Measurements from ENCODE around the gene TUBD1.
"Not testable (repeated sequence)": the region's sequence is repeated elsewhere in the genome, so short reads cannot be mapped to it uniquely, and the experiment has no call there.

The TUBD1 gene

DNA sequence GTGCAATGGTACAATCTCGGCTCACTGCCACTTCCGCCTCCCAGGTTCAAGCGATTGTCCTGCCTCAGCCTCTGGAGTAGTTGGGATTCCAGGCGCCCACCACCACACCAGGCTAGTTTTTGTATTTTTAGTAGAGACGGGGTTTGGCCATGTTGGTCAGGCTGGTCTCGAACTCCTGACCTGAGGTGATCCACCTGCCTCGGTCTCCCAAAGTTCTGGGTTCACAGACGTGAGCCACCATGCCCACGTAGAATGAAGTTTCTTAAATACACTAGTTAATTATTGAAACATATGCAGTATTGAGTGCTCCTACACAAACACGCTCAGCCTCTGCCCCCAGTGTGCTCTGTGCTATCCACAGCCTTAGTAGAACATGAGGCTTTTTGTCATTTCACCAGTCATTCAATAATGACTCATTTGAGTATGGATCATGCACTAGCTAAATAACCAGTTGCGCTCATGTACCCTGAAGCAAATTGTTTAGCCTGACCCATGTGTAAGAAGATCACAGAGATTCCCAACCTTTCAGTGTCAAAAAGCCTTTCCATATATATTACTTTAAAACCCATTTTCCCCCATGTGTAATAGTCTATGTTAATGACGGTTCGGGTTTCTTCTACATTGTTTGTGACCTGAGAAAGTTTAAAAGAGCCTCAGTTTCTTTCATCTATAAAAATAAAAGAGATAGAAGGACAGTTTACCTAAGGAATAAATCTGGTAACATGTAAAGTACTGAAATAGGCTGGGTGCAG lies 49.7 kb downstream of the TUBD1 start:
- DNase-seq, result no peak

DNA sequence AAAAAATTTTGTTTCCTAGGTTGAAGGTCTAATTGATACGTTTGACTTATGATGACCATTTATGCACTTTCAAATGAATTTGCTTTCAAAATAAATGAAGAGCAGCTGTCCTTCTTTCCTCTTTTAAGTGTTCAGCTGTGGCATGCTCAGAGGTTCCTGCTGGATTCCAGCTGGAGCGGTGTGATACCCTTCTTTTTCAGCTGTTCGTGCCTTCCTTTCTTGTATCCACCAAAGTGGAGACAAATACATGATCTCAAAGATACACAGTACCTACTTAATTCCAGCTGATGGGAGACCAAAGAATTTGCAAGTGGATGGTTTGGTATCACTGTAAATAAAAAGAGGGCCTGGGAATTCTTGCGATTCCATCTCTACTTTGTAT lies 50.9 kb downstream of the TUBD1 start:
- not testable (repeated sequence) for DNase-seq

DNA sequence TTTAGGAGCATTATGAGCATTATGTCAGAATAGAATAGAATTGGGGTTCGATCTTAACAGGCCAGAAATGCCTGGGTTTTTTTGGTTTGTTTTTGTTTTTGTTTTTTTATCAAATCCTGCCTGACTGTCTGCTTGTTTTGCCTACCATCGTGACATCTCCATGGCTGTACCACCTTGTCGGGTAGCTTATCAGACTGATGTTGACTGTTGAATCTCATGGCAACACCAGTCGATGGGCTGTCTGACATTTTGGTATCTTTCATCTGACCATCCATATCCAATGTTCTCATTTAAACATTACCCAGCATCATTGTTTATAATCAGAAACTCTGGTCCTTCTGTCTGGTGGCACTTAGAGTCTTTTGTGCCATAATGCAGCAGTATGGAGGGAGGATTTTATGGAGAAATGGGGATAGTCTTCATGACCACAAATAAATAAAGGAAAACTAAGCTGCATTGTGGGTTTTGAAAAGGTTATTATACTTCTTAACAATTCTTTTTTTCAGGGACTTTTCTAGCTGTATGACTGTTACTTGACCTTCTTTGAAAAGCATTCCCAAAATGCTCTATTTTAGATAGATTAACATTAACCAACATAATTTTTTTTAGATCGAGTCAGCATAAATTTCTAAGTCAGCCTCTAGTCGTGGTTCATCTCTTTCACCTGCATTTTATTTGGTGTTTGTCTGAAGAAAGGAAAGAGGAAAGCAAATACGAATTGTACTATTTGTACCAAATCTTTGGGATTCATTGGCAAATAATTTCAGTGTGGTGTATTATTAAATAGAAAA lies 51.5 kb downstream of the TUBD1 start:
- DNase-seq, result not testable (repeated sequence)

DNA sequence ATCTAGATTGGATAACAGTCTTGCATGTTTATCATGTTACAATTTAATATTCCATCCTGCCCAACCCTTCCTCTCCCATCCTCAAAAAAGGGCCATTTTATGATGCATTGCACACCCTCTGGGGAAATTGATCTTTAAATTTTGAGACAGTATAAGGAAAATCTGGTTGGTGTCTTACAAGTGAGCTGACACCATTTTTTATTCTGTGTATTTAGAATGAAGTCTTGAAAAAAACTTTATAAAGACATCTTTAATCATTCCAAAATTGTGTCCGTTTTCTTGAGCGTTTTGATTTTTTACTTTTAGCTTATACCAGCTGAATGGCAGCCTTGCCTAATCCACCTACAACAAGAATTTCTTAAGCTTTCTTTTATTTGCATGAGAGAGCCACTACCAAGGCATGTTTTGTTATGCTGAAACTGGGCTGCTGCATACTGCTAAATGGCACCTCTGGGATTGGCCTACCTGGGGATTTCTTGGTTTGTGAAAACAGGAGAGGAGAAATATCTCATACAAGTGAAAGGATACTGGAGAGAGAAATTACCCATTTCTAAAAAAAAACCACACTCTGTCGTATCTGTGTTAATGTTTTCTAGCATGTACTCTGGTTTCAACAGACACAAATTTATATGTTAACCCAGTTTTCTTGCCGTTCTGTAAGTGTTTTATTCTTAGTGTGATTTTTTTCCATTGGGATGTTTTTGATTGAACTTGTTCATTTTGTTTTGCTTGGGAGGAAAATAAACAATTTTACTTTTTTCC lies 52.2 kb downstream of the TUBD1 start:
- no peak for DNase-seq

DNA sequence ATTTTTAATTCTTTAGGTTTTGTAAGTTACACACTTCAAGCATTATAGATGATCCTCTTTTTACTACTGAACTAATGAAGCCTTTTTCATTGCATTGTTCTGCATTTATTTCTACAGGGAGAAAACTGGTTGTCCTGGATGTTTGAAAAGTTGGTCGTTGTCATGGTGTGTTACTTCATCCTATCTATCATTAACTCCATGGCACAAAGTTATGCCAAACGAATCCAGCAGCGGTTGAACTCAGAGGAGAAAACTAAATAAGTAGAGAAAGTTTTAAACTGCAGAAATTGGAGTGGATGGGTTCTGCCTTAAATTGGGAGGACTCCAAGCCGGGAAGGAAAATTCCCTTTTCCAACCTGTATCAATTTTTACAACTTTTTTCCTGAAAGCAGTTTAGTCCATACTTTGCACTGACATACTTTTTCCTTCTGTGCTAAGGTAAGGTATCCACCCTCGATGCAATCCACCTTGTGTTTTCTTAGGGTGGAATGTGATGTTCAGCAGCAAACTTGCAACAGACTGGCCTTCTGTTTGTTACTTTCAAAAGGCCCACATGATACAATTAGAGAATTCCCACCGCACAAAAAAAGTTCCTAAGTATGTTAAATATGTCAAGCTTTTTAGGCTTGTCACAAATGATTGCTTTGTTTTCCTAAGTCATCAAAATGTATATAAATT lies 53.0 kb downstream of the TUBD1 start:
- DNase-seq, result no peak

DNA sequence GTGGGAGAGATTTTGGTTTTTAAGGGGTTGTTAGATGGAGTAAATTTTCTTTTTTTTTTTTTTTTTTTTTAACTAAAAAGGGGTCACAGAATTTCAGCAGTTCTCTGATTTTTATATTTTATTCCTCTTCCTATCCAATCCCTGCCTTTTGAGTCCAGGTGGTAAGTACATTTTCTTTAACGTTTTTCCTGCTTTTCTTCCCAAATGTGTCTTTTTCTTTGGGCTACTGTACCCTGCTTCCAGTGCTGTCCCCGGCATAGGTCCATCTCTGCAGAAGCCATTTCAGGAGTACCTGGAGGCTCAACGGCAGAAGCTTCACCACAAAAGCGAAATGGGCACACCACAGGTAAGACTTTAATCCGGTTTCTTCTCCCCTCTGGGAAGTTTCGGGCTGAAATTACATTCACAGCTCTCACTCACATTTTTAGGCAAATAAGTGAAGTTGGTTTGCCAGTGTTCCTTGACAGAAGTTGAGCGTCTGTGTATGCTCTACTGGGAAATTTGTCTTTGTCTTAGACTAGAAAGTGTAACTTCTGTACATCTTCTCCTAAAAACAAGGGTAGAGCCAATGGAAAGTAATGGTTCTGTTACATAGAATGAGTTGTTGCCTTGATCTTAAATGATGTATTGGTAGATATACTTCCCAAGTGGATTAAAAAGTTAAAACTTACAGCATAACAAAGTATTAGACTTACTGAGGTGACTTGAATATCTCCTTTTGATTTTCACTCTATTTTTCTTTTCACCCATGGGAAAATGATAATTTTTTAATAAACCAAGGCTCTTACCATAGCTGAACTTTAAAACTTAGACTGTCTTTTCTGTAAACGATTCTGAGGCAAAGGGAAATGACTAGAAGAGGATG lies 54.5 kb downstream of the TUBD1 start:
- DNase-seq, result no peak

DNA sequence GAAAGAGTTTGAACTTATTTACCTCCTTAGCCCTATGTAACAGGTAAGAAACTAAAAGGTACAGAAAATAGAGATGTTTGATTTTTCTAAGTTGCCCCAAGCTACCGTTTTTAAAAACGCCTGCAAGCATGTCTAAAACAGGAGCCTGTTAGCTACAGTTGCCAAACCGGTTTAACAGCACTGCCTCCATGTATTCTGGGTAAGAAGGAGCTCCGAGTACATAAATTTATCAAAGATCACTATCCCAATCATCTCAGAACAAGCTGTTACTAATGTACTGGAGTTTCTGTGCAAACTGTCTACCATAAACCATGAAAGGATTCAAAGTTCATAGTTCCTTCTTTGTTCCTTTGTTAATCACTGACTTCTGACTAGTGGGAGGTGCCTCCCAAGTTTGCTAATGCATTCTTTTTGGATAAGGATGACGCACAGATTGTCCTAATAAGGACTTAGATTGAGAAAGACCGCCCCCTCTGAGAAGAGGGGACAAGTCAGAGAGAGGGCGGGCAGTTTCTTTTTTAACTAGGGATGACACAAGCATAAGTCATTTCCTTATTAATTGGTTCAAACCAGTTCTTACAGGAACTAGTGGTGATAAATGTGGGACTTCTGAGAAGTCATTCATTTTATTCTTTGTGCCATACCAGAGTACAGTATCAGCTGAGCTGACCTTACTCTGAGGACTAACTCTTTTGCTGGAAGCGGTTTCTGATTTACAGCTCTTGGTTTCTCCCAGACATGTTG lies 55.3 kb downstream of the TUBD1 start:
- DNase-seq, result peak; percentile 18

DNA sequence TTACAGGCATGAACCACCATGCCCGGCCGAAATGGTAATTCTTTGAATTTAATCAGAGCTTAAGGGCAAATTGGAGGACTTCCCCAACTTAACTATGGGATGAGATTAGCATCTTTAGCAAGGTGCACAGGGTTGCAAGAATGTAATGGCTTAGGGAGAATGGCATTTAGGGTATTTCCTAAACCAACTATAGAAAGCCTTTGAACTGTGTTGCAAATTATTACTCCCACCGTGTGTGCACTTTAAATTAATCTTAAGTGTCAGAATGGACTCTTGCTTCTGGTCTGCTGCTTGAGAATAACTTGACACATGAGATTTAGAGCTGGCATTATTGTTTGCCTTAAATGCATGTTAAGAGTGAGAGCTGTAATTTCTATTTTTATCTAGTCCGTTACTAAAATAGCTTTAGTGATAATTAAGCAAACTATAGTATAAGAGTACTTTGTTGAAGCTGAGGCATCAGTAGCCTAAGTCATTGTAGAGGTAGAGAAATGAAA lies 59.8 kb downstream of the TUBD1 start:
- DNase-seq, result no peak

DNA sequence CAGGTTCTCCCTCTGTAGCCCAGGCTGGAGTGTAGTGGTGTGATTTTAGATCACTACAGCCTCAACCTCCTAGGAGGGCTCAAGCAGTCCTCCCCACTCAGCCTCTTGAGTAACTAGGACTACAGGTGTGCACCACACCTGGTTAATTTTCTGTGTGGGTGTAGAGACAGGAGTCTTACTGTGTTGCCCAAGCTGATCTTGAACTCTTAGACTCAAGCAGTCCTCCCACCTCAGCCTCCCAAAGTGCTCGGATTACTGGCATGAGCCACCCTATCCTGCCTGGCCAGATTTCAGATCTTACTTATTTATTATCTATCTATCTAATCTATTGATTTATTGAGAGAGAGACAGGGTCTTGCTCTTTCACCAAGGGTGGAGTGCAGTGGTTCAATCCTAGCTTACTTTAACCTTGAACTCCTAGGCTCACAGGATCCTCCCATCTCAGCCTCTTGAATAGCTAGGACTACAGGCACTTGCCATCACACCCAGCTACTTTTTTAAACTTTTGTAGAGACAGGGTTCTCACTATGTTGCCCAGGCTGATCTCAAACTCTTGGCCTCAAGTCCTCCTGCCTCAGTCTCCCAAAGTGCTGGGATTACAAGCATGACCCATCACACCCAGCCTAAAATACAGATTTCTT lies 61.8 kb downstream of the TUBD1 start:
- no peak for DNase-seq

DNA sequence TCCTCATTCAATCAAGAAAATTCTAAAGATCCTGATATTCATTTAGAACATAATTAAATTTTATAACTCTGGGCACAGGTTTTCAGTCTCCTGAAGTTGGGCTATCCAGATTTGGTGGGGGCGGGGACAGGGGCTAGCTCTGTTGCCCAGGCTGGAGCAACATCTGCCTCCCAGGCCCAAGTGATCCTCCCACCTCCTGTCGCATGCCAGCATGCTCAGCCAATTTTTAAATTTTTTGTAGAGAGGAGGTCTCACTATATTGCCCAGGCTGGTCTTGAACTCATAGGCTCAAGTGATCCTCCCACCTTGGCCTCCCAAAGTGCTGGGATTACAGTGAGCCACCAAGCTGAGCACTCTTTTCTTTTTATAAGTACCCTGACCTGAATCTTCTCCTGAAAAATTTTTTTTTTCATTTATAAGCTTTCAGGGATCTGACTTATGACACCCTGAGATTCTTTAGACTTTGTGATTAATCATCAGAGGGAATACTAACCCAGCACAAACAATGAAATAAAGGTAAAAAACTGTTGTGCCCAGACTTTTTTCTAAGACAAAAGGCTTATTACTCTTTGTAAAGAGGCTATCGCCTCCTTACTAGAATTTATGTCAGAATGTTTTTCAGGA lies 62.6 kb downstream of the TUBD1 start:
- no peak for DNase-seq

DNA sequence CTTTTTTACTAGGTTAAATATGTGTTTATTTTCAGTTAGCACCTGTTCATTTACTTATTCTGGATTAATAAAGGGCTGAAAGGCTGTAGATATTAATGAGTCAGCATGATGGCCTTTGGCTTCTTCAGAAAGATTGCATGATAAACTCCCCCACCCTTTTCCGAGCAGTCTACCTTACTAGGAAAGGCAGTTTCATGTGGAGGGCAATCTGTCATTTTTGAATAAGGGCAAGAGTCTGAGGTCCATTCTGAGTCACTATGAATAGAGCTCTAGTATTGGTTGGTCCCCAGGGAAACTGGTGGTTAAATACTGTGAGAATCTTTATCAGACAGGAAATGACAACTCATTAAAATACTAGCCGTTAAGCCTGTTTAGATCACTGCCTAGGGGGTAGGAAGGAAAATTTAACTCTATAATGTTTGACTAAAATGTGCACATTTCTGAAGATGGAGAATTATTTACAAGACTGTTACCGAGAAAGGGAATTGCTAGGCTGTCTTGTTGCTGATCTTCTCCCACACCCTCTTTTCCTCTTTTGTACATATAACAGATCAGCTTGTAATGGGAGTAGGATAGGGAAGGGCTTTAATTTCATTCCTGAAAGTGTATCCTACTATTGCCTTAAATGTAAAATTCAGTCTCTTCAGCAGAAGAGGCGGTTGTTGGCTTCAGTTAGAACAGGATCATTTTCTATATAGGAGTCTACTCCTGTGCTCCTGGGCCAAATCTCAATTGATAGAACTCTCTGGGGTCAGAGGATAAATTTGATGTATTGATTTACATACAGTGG lies 63.3 kb downstream of the TUBD1 start:
- DNase-seq, result peak; percentile 39

DNA sequence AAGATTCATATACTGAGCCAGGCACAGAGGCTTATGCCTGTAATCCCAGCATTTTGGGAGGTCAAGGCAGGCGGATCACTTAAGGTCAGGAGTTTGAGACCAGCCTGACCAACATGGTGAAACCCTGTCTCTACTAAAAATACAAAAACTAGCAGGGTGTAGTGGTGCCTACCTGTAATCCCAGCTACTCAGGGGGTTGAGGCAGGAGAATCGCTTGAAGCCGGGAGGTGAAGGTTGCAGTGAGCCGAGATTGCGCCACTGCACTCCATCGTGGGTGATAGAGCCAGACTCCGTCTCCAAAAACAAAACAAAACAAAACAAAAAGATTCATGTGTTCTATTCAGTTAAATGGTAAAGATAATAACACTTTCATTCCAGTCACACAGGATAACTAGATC lies 63.9 kb downstream of the TUBD1 start:
- DNase-seq, result not testable (repeated sequence)

DNA sequence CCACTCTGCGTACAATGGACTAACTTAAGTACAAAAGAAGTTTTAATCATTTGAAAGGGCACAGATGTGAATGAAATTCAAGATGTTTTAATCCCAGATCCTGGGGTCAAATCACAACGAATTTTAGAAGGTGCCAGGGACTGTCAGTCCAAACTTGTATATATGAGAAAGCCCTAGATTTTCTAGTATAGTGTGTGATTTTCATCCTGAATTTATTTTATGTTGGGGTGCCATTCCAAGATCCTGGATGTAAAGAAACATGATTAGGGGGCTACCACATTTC lies 64.3 kb downstream of the TUBD1 start:
- no peak for DNase-seq

DNA sequence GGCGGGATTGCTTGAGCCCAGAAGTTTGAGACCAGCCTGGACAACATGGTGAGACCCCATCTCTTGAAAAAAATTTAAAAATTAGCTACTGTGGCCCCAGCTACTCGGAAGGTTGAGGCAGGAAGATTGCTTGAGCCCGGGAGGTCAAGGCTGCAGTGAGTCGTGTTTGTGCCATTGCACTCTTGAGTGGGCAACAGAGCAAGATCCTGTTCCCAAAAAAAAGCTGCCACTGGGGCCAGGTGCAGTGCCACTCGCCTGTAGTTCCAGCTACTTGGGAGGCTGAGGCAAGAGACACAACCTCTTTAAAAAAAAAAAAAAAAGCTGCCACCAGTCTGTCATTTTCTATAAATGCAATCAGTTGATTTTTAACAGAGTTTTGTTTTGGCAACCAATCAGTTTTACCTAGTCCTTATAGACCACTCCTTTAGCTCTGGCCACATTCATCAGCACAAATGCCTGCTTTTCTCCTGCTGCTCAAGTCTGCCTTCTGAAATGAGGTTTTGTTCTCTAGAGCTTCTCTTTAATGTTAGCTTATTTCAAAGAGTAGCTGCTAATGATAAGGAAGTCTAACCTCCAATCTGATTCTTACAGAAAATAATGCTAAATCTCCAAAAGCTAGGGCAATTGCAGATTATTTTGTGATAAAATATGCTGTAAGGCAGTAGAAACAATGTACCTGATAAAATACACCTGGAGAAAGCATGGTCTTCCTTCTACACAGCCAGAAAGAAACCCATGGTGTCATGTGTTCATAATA lies 64.8 kb downstream of the TUBD1 start:
- DNase-seq, result no peak

DNA sequence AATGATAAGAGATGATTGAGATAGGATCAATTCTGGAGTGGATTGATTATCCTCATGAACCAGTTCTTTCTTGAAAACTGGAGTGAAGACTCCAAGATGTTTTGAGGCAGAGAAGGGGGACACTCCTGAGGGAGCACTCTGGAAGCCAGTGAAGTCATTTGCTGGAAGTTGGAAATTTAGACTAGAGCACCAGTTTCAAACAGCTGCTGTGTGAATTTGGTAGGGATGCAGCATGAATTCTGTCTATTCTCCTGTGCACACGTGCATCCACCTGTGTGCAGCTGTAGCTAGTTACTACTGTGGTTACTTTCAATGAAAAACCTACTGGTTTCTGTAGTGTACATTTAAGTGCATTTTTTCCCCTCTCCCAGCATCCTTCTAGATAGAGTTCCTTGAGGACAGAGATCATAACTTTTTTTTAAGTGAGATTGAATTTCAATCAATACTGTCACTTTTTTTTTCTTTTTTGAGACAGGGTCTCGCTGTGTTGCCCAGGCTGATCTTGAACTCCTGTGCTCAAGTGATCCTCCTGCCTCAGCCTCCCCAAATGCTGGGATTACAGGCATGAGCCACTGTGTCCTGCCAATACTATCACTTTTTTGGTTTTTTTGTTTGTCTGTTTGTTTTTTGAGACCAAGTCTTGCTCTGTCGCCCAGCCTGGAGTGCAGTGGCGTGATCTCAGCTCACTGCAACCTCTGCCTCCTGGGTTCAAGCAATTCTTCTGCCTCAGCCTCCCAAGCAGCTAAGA lies 65.9 kb downstream of the TUBD1 start:
- DNase-seq, result no peak

DNA sequence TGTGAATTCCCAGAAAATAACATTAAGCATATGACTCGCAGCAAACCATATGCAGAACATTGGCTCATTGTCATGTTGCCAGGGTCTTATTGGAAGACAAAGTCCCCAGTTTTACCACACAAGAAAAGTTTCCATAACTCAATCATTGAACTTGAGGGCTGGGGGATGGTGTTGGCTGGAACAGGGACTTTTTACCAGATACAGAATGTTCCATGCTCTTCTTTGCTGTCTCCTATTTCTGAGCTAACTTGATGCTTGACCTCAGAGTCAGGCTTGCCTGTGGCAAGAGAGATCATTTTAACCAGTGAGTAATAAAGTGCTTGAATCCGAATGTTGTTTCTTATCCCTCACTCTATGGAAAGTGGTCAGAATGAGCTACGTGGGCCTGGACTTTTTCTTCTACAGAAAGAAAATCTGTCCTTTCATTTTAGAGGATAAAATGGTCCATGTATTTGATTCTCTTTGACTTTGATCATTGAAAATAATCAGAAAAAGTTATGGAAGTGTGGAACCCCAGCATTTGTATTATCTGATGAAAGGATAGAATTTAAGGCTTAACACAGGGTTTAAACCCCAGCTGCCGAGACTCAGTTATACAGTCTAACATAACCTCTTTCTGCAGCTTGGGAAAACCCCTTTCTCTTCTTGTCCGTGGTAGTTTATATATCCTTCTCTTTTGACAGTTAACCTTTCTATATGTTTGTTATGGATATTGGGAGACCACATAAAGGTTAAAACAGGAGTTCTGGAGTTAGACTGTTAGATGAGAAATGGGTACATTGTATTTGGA lies 67.0 kb downstream of the TUBD1 start:
- DNase-seq, result no peak

DNA sequence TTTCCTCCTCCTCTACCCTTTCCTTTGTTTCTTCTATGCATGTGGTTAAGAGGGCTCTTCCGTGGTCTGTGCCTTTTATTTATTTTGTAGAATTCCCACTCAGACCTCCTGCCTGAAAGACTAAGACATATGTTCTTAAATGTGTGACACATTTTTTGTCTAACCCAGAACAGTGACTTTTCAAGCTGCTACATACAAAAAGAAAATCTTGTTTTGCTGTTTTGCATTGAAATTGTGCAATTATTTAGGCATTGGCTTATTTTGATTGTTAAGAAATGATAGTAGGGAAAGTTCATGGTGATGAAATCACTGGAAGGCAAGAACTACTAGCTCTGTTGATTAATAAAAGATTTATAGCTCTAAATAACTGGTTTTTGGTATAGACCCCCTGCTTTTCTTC lies 76.8 kb downstream of the TUBD1 start:
- no peak for DNase-seq
